Measurements from ENCODE around the gene BCAT1. TPM values are rescaled to one million over a fixed set of nuclear protein-coding genes. Genes with fewer than 3 reads are reported as not detected.

Gene BCAT1
- total and polyA plus RNA-seq, 2 donors (not counting 3 experiments of a cell fraction or from before 2014, with no cell fraction given) = 21.6 to 267 TPM

DNA sequence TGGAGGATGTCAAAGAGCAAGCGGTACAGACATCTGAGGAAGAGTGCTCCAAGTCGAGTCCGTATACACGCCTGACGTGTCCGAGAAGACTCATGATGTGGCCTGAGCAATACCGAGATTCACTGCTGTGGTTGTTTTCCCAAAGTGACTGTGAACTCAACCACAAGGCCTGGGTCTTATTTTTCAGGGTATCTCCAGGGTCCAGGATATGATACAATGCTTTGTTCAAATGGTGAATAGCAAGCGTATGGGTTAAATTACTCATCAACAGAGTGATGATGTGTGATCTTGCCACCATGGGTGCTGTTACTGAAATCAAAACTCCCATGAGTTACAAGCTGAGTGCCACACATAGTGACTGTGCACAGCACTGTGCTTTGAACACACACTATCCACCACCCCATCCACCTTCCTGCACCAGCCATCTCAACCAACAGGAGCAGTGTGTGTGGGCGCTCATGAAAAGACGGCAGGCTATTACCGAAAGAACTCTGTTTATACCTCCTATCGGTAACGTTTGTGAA lies 109.6 kb downstream of the BCAT1 start:
- TF ChIP-seq FOS (IDR thresholded peaks at IDR 0.05; ENCODE audit: borderline replicate concordance, insufficient read depth, low read length) (no peak), EZH2 (IDR thresholded peaks at IDR 0.05; ENCODE audit: borderline replicate concordance, low read depth, low read length, severe bottlenecking) (no peak), MYC (IDR thresholded peaks at IDR 0.05; ENCODE audit: low read depth, low read length) (no peak), GATA2 (IDR thresholded peaks at IDR 0.05; ENCODE audit: insufficient read depth, insufficient read length, low read depth, low read length) (no peak), POLR2AphosphoS5 (IDR thresholded peaks at IDR 0.05; ENCODE audit: insufficient read depth, low read depth, low read length) (no peak), POLR2A (IDR thresholded peaks at IDR 0.05; ENCODE audit: low read depth, low read length) (no peak), JUN (IDR thresholded peaks at IDR 0.05; ENCODE audit: borderline replicate concordance, insufficient read depth, insufficient read length, low read depth) (no peak)
- TF ChIP-seq, protein P1, sequence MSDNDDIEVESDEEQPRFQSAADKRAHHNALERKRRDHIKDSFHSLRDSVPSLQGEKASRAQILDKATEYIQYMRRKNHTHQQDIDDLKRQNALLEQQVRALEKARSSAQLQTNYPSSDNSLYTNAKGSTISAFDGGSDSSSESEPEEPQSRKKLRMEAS (IDR thresholded peaks at IDR 0.05; ENCODE audit: insufficient read depth, insufficient read length) = no peak
- TF ChIP-seq, protein P2, sequence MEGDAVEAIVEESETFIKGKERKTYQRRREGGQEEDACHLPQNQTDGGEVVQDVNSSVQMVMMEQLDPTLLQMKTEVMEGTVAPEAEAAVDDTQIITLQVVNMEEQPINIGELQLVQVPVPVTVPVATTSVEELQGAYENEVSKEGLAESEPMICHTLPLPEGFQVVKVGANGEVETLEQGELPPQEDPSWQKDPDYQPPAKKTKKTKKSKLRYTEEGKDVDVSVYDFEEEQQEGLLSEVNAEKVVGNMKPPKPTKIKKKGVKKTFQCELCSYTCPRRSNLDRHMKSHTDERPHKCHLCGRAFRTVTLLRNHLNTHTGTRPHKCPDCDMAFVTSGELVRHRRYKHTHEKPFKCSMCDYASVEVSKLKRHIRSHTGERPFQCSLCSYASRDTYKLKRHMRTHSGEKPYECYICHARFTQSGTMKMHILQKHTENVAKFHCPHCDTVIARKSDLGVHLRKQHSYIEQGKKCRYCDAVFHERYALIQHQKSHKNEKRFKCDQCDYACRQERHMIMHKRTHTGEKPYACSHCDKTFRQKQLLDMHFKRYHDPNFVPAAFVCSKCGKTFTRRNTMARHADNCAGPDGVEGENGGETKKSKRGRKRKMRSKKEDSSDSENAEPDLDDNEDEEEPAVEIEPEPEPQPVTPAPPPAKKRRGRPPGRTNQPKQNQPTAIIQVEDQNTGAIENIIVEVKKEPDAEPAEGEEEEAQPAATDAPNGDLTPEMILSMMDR (IDR thresholded peaks at IDR 0.05; ENCODE audit: extremely low read depth in 1 of 2, insufficient read depth in 1 of 2, low read depth in 1 of 2, low read length in 2 of 2) = no peak
- POLR2A ChIA-PET = no interaction called here
- CTCF ChIA-PET = interaction anchor here (1.2 to 1.8 kb wide), 2 partner anchors 21 to 152 kb away, joined by 3 to 4 read pairs; no protein-coding TSS in a partner anchor
- BruUV-seq (replicated peaks) = no TSS peak
- DNase-seq (ENCODE audit: low read depth, low spot score) (no peak), FAIRE-seq (no peak)
- Histone ChIP-seq H4K20me1 (replicated peaks; ENCODE audit: control insufficient read depth, extremely low read depth, insufficient read depth, low read length) (no peaks in the 10 kb centered on the region), H3K9me3 (replicated peaks; ENCODE audit: control insufficient read depth, insufficient read depth, low read length) (no peaks in the 10 kb centered on the region), H3K4me1 (ENCODE audit: control insufficient read depth, extremely low read depth, insufficient read depth, low read length) (no peaks in the 10 kb centered on the region), H3K9ac (replicated peaks; ENCODE audit: extremely low read depth, insufficient read depth, low read length) (no peak overlapping the region), H3K9me1 (replicated peaks; ENCODE audit: control insufficient read depth, extremely low read depth, insufficient read depth, low read length) (no peaks in the 10 kb centered on the region), H3K79me2 (ENCODE audit: control insufficient read depth, insufficient read depth, low read length) (peaks cover 4% of the 10 kb centered on the region), H2AFZ (ENCODE audit: low read depth, low read length) (no peak overlapping the region), H3K4me2 (ENCODE audit: insufficient read depth, low read length) (no peak overlapping the region), H3K27ac (ENCODE audit: insufficient read depth, low read depth, low read length) (no peak overlapping the region), H3K36me3 (ENCODE audit: control insufficient read depth in 2 of 2, extremely low read depth in 1 of 2, insufficient read depth in 2 of 2, low read length in 2 of 2) (peaks cover 2 to 29% of the 10 kb centered on the region in 2 experiments), H3K4me3 (replicated peaks in 1 of 3; ENCODE audit: insufficient read depth in 1 of 3, low read depth in 1 of 3, low read length in 3 of 3) (no peak overlapping the region), H3K27me3 (ENCODE audit: control insufficient read depth in 2 of 2, insufficient read depth in 2 of 2, low read length in 2 of 2) (no peaks in the 10 kb centered on the region)
- dilution Hi-C loops (cut with MboI; ENCODE audit: extremely low pct_ligation_motif_present, low sequenced_read_pairs) (no loop called here), intact Hi-C loops (cut with micrococcal nuclease) (no loop called here)
